Astrocyte (in vitro differentiated cells and primary cell): ENCODE measurements around the gene TTF2. TPM values are rescaled to one million over a fixed set of nuclear protein-coding genes. Genes with fewer than 3 reads are reported as not detected.

ENCODE experiments used
- DNase-seq: peaks from one replicate; pipeline ENCODE4 v3.0.0-alpha.2; 2010; ENCODE audit warnings: low read depth
- FAIRE-seq: peaks from 2 replicates; lab custom pipeline; 2011; peaks lifted over from hg19 to GRCh38; lab: Jason Lieb, UNC
- H2AFZ ChIP-seq: 2 replicates; pipeline ENCODE4 v1.6.0; 2012; ENCODE audit warnings: low read depth, low read length, inconsistent platforms
- H3K27ac ChIP-seq: 2 replicates; pipeline ENCODE4 v1.5.1; 2011; ENCODE audit warnings: low read depth, low read length, inconsistent platforms
- H3K27me3 ChIP-seq: 2 replicates; pipeline ENCODE4 v1.6.0; 2011; ENCODE audit warnings: low read length, inconsistent platforms; ENCODE audit not compliant: insufficient read depth
- H3K36me3 ChIP-seq: 2 replicates; pipeline ENCODE4 v1.5.1; 2011; ENCODE audit warnings: low read length, inconsistent platforms; ENCODE audit not compliant: insufficient read depth
- H3K4me1 ChIP-seq: 2 replicates; pipeline ENCODE4 v1.5.1; 2011; ENCODE audit warnings: low read length, inconsistent platforms; ENCODE audit not compliant: insufficient read depth
- H3K4me2 ChIP-seq: 2 replicates; pipeline ENCODE4 v1.6.0; 2012; ENCODE audit warnings: low read length, inconsistent platforms
- H3K4me3 ChIP-seq: 2 replicates; pipeline ENCODE4 v1.5.1; 2011; ENCODE audit warnings: low read depth, mild to moderate bottlenecking, low read length, inconsistent platforms; ENCODE audit not compliant: insufficient read depth
- H3K79me2 ChIP-seq: 2 replicates; pipeline ENCODE4 v1.6.0; 2012; ENCODE audit warnings: mild to moderate bottlenecking, low read length, inconsistent platforms; ENCODE audit not compliant: insufficient read depth
- H3K9ac ChIP-seq: 2 replicates; pipeline ENCODE4 v1.6.0; 2012; ENCODE audit warnings: mild to moderate bottlenecking, low read length, inconsistent platforms
- H3K9me3 ChIP-seq: 2 replicates; pipeline ENCODE4 v1.5.1; 2012; ENCODE audit warnings: low read depth, mild to moderate bottlenecking, low read length, inconsistent platforms; ENCODE audit not compliant: insufficient read depth
- H4K20me1 ChIP-seq: 2 replicates; pipeline ENCODE4 v1.6.0; 2012; ENCODE audit warnings: low read length, inconsistent platforms; ENCODE audit not compliant: insufficient read depth
- H3K27ac Mint-ChIP-seq: one replicate; pipeline ENCODE4 v1.8.0; 2021; ENCODE audit warnings: mild to moderate bottlenecking, mixed read lengths; ENCODE audit not compliant: unreplicated experiment
- H3K27me3 Mint-ChIP-seq: one replicate; pipeline ENCODE4 v1.8.0; 2021; ENCODE audit warnings: low read depth, mixed read lengths; ENCODE audit not compliant: unreplicated experiment
- H3K36me3 Mint-ChIP-seq: one replicate; pipeline ENCODE4 v1.8.0; 2021; ENCODE audit warnings: low read depth, mixed read lengths; ENCODE audit not compliant: unreplicated experiment
- H3K4me1 Mint-ChIP-seq: one replicate; pipeline ENCODE4 v1.8.0; 2021; ENCODE audit warnings: low read depth, mixed read lengths; ENCODE audit not compliant: unreplicated experiment
- H3K4me3 Mint-ChIP-seq: one replicate; pipeline ENCODE4 v1.8.0; 2021; ENCODE audit warnings: mild to moderate bottlenecking, moderate library complexity, mixed read lengths; ENCODE audit not compliant: unreplicated experiment
- H3K9me3 Mint-ChIP-seq: one replicate; pipeline ENCODE4 v1.8.0; 2021; ENCODE audit warnings: mild to moderate bottlenecking, mixed read lengths; ENCODE audit not compliant: unreplicated experiment
- CTCF ChIP-seq: IDR thresholded peaks from 2 replicates; pipeline ENCODE4 v1.5.1; 2011; ENCODE audit warnings: low read depth, mild to moderate bottlenecking, inconsistent platforms, low read length, moderate library complexity; ENCODE audit not compliant: insufficient read depth
- EZH2 ChIP-seq: IDR thresholded peaks from 2 replicates; pipeline ENCODE4 v1.6.1; 2012; ENCODE audit warnings: mild to moderate bottlenecking, low read length, inconsistent platforms; ENCODE audit not compliant: insufficient read depth
- total RNA-seq: library from RNA; stranded (reverse); gene quantifications from 2 replicates; pipeline ENCODE4 v1.2.1, GENCODE V29; 2021

Gene TTF2
- total RNA-seq, 1 donor from 2014 or later = 23.4 TPM

DNA sequence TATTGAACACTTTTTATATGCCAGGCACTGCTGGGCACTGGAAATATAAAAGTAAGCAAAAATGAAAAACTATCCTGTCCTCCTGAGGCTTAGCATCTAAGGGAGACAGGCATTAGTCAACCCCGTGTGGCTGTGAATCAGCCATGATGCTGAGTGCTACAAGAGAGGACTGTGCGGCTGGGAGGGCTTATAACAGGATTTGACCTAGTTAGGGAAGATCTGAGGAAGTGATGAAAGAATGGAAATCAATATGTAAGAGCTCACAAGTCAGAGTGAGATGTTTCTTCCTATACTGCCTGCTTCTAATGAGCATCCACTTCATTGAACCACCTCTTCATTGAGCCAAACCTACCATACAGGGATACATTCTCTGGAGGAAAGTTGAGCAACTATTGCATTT is 46.4 kb downstream of the TTF2 start:
- peaks cover 6% of the 10 kb centered on the region for H3K36me3 ChIP-seq
- DNase-seq = no peak
- H4K20me1 ChIP-seq = no peaks in the 10 kb centered on the region
- Mint-ChIP-seq H3K9me3 (peaks cover 2% of the 10 kb centered on the region), H3K27ac (no peak overlapping the region), H3K4me1 (peaks cover 2% of the 10 kb centered on the region), H3K4me3 (no peak overlapping the region), H3K27me3 (no peaks in the 10 kb centered on the region), H3K36me3 (peaks cover 5% of the 10 kb centered on the region)
- no peak for FAIRE-seq
- H3K9ac ChIP-seq = no peak overlapping the region
- no peak overlapping the region for H3K4me2 ChIP-seq
- H3K27ac ChIP-seq = no peak overlapping the region
- H3K4me3 ChIP-seq = no peak overlapping the region
- H3K27me3 ChIP-seq = no peaks in the 10 kb centered on the region
- H3K4me1 ChIP-seq = peaks cover 9% of the 10 kb centered on the region
- H3K79me2 ChIP-seq = no peaks in the 10 kb centered on the region
- H2AFZ ChIP-seq = no peak overlapping the region
- no peaks in the 10 kb centered on the region for H3K9me3 ChIP-seq
- TF ChIP-seq CTCF = no peak
- no peak for TF ChIP-seq EZH2

DNA sequence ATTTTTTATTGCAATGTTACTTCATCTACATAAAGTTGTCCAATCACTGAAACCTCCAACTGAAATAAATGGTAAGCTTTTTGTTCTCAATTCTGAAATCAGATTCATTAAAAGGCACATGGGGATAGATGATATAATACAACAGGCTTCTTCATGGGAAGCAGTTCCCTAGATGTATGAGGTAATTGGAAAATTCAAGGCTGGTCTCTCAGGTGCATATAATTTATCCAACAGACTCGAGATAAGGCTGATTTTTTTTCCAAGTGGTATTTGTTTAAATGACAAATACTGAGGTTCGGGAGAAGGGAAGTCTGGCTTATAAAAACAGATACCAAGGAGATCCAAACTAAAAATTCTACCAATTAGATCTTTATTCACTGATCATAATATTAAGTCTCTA is 47.2 kb downstream of the TTF2 start:
- Histone ChIP-seq H3K36me3 (peaks cover 6% of the 10 kb centered on the region), H3K4me3 (no peak overlapping the region), H3K9me3 (no peaks in the 10 kb centered on the region), H3K9ac (no peak overlapping the region), H3K4me2 (no peak overlapping the region), H3K4me1 (peaks cover 9% of the 10 kb centered on the region), H3K27me3 (no peaks in the 10 kb centered on the region), H3K79me2 (no peaks in the 10 kb centered on the region), H4K20me1 (no peaks in the 10 kb centered on the region), H3K27ac (no peak overlapping the region), H2AFZ (no peak overlapping the region)
- DNase-seq = no peak
- no peak for FAIRE-seq
- peaks cover 2% of the 10 kb centered on the region for H3K36me3 Mint-ChIP-seq
- H3K27me3 Mint-ChIP-seq = no peaks in the 10 kb centered on the region
- H3K27ac Mint-ChIP-seq = no peak overlapping the region
- no peak for TF ChIP-seq EZH2
- no peak for TF ChIP-seq CTCF
- H3K9me3 Mint-ChIP-seq = peaks cover 2% of the 10 kb centered on the region
- H3K4me3 Mint-ChIP-seq = no peak overlapping the region
- peaks cover 2% of the 10 kb centered on the region for H3K4me1 Mint-ChIP-seq

- H3K27me3 Mint-ChIP-seq = no peaks in the 10 kb centered on the region
- Histone ChIP-seq H4K20me1 (no peaks in the 10 kb centered on the region), H3K9ac (no peak overlapping the region), H3K36me3 (peaks cover 3% of the 10 kb centered on the region), H2AFZ (no peak overlapping the region), H3K4me3 (no peak overlapping the region), H3K4me1 (peaks cover 9% of the 10 kb centered on the region), H3K9me3 (no peaks in the 10 kb centered on the region), H3K27me3 (no peaks in the 10 kb centered on the region), H3K4me2 (peak overlapping the region; percentile 35), H3K27ac (no peak overlapping the region), H3K79me2 (no peaks in the 10 kb centered on the region)
- FAIRE-seq (no peak), DNase-seq (peak; percentile 26)
- peaks cover 2% of the 10 kb centered on the region for H3K4me1 Mint-ChIP-seq
- no peak overlapping the region for H3K4me3 Mint-ChIP-seq
- H3K36me3 Mint-ChIP-seq = peaks cover 2% of the 10 kb centered on the region
- no peak for TF ChIP-seq EZH2
- no peak for TF ChIP-seq CTCF
- H3K9me3 Mint-ChIP-seq = peaks cover 2% of the 10 kb centered on the region
- H3K27ac Mint-ChIP-seq = no peak overlapping the region
These were observed 50.6 kb downstream of the TTF2 start for GRCh38 chr1:117110774-117111173.
